GM12891 (cell line): ENCODE data around the gene SLC9B1.
"Not testable (repeated sequence)": the region's sequence is repeated elsewhere in the genome, so short reads cannot be mapped to it uniquely, and the experiment has no call there.

ENCODE experiments used
- DNase-seq: peaks from one replicate; pipeline ENCODE4 v3.0.0; 2011; ENCODE audit warnings: low spot score; ENCODE audit not compliant: insufficient read length
- FAIRE-seq: peaks from 2 replicates; lab custom pipeline; 2011; peaks lifted over from hg19 to GRCh38; lab: Jason Lieb, UNC
- PAX5 ChIP-seq: IDR thresholded peaks from 2 replicates; pipeline ENCODE4 v1.6.1; 2011; ENCODE audit warnings: low read length, moderate library complexity, mild to moderate bottlenecking; ENCODE audit not compliant: insufficient read depth, severe bottlenecking
- POLR2A ChIP-seq: IDR thresholded peaks from 2 replicates; pipeline ENCODE4 v1.6.1; 2011; ENCODE audit warnings: low read depth, low read length, control low read depth
- POLR2AphosphoS5 ChIP-seq: IDR thresholded peaks from 2 replicates; pipeline ENCODE4 v1.6.1; 2011; ENCODE audit warnings: low read depth, low read length, control low read depth
- POU2F2 ChIP-seq: IDR thresholded peaks from 2 replicates; pipeline ENCODE4 v1.6.1; 2011; ENCODE audit warnings: low read depth, mild to moderate bottlenecking, control low read depth, low read length, moderate library complexity
- SPI1 ChIP-seq: IDR thresholded peaks from 2 replicates; pipeline ENCODE4 v1.6.1; 2011; ENCODE audit warnings: low read depth, low read length, control low read depth
- TAF1 ChIP-seq: IDR thresholded peaks from 2 replicates; pipeline ENCODE4 v1.6.1; 2011; ENCODE audit warnings: low read depth, low read length, control low read depth

The SLC9B1 gene

DNA sequence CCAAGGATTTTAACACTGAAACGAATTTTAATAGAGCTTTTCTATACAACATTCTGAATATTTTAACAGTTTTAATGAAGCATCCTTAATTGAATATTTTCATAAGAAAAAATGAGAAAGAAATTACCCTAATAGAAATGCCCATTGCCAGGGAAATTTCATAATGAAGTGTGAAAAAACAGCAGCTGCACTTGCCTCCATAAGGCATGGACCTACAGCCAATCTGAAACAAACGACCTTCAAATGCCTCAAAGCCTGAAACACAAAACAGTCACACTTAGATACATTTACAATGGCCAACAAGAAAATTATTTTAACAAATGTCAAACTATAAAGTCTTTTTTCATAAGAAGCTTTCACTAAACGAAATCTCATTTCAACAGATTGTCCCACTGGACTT lies 74.4 kb downstream of the SLC9B1 start:
- DNase-seq (no peak), FAIRE-seq (no peak)
- TF ChIP-seq SPI1 (no peak), POLR2A (no peak), PAX5 (no peak), TAF1 (no peak), POLR2AphosphoS5 (no peak), POU2F2 (no peak)

DNA sequence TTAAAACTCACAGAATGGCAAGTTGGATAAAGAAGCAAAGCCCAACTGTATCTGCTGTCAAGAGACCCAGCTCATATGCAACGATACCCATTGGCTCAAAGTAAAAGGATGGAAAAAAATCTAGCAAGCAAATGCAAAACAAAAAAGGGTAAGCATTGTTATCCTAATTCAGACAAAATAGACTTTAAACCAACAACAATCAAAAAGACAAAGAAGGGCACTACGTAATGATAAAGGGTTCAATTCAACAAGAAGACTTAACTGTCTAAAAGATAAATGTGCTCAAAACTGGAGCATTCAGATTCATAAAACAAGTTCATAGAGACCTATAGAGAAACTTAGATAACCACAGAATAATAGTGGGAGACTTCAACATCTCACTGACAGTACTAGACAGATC lies 81.4 kb downstream of the SLC9B1 start:
- not testable (repeated sequence) for FAIRE-seq, DNase-seq

DNA sequence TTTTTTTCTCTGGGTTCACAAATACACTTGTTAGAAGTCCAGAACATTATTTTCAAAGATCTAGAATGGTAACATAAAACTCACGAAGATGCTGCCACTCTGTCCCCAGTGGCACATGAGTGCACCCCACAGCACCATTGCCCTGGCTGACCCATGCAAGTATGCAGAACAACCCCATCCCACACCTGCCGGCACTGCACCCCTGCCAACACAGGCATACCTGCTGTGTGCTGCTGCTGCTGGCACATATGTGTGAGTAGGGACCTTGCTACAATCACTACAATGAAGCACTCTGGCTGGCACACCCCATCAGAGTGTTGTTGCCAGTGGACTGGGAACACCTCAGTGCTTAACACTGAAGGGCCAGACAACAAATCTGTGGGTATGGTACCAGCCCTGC lies 83.8 kb downstream of the SLC9B1 start:
- no peak for DNase-seq
- no peak for FAIRE-seq

DNA sequence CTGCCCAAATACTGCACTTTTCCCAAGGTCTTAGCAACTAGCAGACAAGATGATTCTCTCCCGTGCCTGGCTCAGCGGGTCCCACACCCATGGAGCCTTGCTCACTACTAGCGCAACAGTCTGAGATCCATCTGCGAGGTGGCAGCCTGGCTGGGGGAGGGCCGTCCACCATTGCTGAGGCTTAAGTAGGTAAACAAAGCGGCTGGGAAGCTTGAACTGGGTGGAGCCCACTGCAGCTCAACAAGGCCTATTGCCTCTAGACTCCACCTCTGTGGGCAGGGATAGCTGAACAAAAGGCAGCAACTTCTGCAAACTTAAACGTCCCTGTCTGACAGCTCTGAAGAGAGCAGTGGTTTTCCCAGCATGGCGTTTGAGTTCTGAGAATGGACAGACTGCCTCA lies 99.8 kb downstream of the SLC9B1 start:
- DNase-seq, FAIRE-seq: not testable (repeated sequence)

More for the DNA sequence above, 83.8 kb downstream of the SLC9B1 start:
- TF ChIP-seq TAF1 (no peak), PAX5 (no peak), POLR2AphosphoS5 (no peak), POU2F2 (no peak)

DNA sequence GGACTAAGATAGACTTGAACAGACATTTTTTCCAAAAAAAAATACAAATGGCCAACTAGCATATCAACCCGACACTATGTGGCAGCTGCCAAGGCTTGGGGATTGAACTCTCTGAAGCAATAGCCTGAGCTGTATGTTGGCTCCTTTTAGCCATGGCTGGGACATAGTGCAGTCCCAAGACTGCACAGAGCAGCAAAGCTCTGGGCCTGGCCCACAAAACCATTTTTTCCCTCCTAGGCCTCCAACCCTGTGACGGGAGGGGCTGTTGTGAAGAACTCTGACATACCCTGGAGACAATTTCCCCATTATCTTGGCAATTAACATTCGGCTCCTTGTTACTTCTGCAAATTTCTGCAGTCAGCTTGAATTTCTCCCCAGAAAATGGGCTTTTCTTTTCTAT lies 100.6 kb downstream of the SLC9B1 start:
- TF ChIP-seq TAF1 (no peak), SPI1 (no peak), POLR2AphosphoS5 (no peak), POU2F2 (no peak), POLR2A (no peak), PAX5 (no peak)
- FAIRE-seq (no peak), DNase-seq (no peak)

DNA sequence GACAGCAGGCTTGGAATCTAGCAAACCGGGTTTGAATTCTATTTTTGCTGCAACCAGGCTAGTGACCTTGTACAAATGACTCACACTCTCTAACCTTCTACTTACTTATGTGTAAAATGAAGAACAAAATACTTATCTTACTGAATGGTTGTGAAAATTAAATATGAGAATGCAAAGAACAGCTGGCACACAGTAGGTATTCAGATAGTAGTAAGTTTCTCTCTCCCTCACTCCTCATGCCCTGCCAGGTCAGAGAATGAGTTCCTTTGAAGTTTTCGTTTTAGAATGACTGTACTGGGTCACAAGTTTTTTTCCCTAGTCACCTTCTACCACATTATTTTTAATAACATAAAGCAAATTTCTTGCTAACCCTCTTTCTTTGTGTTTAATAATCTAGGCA lies 117.7 kb downstream of the SLC9B1 start:
- no peak for TF ChIP-seq SPI1
- TF ChIP-seq POU2F2: no peak
- TF ChIP-seq POLR2AphosphoS5: no peak
- TF ChIP-seq TAF1: no peak
- TF ChIP-seq POLR2A: no peak
- TF ChIP-seq PAX5: no peak
- DNase-seq: no peak
- FAIRE-seq: no peak

DNA sequence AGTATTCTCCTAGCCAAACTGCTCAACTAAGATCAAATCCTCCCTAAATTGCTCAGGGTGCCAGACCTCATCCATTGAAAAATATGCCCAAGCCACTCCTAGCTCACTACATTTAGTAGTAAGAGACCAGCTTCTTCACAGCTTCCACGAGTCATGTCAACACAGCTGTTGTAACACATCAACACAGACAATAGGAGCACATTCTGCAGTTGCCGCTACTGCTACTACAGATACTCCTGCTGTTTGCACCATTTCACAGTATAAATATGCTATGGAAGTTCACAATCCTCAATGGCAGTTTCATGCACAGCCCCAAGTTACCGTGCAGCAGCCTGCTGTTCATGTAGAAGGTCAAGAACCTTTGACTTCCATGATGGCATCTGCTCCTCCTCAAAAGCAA lies 121.9 kb downstream of the SLC9B1 start:
- DNase-seq, FAIRE-seq: not testable (repeated sequence)

DNA sequence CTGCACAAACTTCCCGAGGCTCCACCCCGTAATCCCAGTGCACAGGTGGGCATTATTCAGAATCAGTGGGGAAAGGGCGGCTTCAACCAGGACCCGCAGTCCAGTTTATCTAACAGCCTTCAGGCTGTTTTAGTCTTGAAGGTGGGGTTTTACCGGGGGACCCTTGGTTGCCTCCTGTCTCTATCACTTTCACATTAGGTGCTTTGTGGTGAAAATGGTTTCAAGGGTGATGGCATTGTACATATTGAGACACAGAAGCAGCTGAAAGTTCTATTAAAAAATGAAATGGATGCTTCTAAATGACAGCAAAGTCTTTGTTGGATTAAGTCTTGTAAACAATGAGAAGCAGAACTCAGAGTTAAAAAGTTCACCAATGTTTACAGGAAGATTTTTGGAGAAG lies 123.0 kb downstream of the SLC9B1 start:
- not testable (repeated sequence) for DNase-seq, FAIRE-seq

DNA sequence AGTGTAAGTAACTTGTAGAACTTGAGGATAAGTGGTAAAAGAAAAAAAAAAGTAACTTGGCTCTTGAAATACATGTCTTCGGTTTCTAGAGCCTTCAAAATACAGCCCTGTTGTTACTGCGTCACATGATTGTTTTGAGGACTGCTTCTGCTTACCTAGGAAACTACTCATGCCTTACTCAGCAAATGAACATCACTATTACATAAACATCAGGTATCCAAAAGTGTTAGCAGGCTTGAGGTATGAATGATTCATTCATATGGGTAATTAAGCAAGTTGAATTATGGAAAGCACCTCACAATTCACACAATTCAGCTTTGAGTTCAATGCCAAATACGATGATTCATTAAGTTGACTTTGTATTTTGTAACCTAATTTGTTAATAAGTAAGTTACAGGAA lies 129.6 kb downstream of the SLC9B1 start:
- FAIRE-seq, DNase-seq: not testable (repeated sequence)

DNA sequence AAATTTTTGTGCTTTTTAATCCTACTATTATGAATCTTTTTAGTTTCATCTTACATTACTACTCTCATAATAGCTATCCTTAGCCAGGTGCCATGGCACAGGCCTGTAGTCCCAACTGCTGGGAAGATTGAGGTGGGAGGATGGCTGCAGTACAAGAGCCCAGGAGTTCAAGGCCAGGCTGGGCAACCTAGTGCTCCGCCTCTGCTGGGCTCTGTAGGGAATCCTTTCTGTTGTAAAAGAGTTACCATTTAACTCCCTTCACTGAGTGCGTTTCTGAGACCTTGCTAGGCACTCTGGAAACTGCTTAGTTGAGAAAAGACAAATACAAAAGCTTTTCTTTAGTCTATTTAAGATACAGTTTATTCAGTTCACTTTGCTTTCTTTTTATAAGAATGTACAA lies 130.9 kb downstream of the SLC9B1 start:
- not testable (repeated sequence) for FAIRE-seq, DNase-seq

DNA sequence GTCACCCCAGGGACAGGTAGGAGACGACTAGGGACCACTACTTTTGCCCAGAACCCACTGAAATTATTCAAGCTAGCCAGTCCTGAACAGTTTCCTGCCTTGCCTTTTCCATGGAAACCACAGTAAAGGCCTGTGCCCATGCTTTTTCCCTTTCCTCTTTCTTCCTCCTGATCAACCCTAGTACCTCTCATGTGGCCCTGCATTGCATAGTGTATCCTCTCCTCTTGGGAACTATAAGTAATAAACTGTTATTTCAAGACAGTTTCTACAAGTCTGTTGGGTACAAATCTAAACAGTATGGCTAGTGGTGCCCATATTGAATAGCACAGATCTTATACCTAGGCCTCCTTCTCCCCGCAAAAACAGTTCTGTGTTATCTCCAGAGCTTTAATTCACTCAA lies 136.2 kb downstream of the SLC9B1 start:
- DNase-seq (no peak), FAIRE-seq (no peak)
- TF ChIP-seq TAF1: no peak

DNA sequence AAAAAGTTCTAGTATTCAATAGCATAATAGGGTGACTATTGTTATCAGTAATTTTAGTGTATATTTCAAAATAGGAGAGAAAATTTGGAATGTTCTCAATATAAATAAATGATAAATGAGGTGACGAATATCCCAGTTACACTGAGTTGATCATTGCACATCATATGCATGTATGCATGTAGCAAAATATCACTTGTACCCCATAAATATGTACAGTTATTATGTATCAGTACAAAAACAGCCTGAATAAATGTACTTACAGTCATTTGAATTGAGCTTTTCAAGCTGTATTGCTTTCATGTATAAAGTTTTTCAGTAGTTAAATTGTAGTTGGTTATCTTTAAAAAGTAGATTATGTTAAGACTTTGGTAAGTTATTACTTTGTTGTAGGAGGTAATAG lies 138.2 kb downstream of the SLC9B1 start:
- DNase-seq (no peak), FAIRE-seq (no peak)
- TF ChIP-seq PAX5 (no peak), SPI1 (no peak), POLR2AphosphoS5 (no peak), POLR2A (no peak), POU2F2 (no peak), TAF1 (no peak)

DNA sequence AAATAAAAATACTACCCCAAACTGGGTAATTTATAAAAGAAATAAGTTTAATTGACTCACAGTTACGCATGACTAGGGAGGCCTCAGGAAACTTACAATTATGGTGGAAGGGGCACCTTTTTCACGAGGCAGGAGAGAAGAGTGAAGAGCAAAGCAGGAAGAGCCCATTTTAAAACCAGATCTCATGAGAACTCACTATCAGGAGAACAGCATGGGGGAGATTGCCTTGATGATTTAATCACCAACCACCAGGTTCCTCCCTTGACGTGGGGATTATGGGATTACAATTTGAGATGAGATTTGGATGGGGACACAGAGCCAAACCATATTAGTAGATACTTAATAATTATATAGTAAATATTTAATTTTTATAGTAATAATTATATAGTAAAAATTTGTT lies 140.6 kb downstream of the SLC9B1 start:
- no peak for DNase-seq
- no peak for FAIRE-seq
- TF ChIP-seq TAF1 (no peak), PAX5 (no peak), POLR2AphosphoS5 (no peak), POU2F2 (no peak), SPI1 (no peak), POLR2A (no peak)

DNA sequence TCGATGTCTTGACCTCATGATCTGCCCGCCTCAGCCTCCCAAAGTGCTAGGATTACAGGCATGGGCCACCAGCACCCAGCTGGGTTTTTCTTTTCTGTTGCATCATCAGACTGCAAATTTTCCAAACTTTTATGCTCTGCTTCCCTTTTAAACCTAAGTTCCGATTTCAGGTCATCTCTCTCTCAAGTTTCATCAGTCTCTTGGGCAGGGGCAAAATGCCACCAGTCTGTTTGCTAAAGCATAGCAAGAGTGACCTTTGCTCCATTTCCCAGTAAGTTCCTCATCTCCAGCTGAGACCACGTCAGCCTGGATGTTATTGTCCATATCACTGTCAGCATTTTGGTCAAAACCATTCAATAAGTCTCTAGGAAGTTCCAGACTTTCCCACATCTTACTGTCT lies 141.2 kb downstream of the SLC9B1 start:
- DNase-seq, FAIRE-seq: not testable (repeated sequence)

DNA sequence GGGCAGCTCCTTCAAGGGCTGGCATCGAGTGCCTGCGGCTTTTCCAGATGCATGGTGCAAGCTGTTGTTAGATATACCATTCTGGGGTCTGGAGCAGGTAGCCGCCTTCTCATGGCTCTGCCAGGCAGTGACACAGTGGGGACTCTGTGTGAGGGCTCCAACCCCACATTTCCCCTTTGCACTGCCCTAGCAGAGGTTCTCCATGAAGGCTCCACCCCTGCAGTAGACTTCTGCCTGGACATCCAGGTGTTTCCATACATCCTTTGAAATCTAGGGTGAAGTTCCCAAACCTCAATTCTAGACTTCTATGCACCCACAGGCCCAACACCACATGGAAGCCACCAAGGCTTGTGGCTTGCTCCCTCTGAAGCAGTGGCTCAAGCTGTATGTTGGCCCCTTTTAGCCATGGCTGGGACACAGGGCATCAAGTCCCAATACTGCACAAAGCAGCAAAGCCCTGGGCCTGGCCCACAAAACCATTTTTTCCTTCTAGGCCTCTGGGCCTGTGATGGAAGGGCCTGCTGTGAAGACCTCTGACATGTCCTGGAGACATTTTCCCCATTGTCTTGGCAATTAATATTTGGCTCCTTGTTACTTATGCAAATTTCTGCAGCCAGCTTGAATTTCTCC lies 141.9 kb downstream of the SLC9B1 start:
- FAIRE-seq, DNase-seq: not testable (repeated sequence)
